ENCODE data around the gene CNOT4.
"Not testable (repeated sequence)": the region's sequence is repeated elsewhere in the genome, so short reads cannot be mapped to it uniquely, and the experiment has no call there.

CNOT4 gene

GRCh38 chr7:135362871-135363270, 147.0 kb downstream of the CNOT4 start:
- DNase-seq (ENCODE audit: low read depth), result no peak

GRCh38 chr7:135361788-135362187, 148.1 kb downstream of the CNOT4 start:
- peak; percentile 5 for DNase-seq (ENCODE audit: low read depth)

- no peak for DNase-seq (ENCODE audit: low read depth)
These were observed 150.3 kb downstream of the CNOT4 start for GRCh38 chr7:135359615-135360014.

- DNase-seq (ENCODE audit: low read depth), result no peak
These were observed 154.4 kb downstream of the CNOT4 start for GRCh38 chr7:135355377-135356048.

GRCh38 chr7:135353832-135354231, 156.1 kb downstream of the CNOT4 start:
- DNase-seq (ENCODE audit: low read depth), result peak; percentile 29

GRCh38 chr7:135352285-135352684, 157.6 kb downstream of the CNOT4 start:
- DNase-seq (ENCODE audit: low read depth), result no peak

GRCh38 chr7:135351070-135351469, 158.8 kb downstream of the CNOT4 start:
- not testable (repeated sequence) for DNase-seq (ENCODE audit: low read depth)

GRCh38 chr7:135349746-135350145, 160.2 kb downstream of the CNOT4 start:
- DNase-seq (ENCODE audit: low read depth), result peak; percentile 54

- DNase-seq (ENCODE audit: low read depth), result no peak
These were observed 161.4 kb downstream of the CNOT4 start for GRCh38 chr7:135348493-135348892.

GRCh38 chr7:135343361-135343760, 166.5 kb downstream of the CNOT4 start:
- DNase-seq (ENCODE audit: low read depth), result no peak

- no peak for DNase-seq (ENCODE audit: low read depth)
These were observed 167.0 kb downstream of the CNOT4 start for GRCh38 chr7:135342887-135343286.

GRCh38 chr7:135341049-135341448, 168.9 kb downstream of the CNOT4 start:
- no peak for DNase-seq (ENCODE audit: low read depth)

- no peak for DNase-seq (ENCODE audit: low read depth)
These were observed 171.8 kb downstream of the CNOT4 start for GRCh38 chr7:135337977-135338550.

- no peak for DNase-seq (ENCODE audit: low read depth)
These were observed 172.4 kb downstream of the CNOT4 start for GRCh38 chr7:135337506-135337905.

GRCh38 chr7:135335628-135336139, 174.2 kb downstream of the CNOT4 start:
- DNase-seq (ENCODE audit: low read depth), result peak; percentile 56

- DNase-seq (ENCODE audit: low read depth), result no peak
These were observed 174.9 kb downstream of the CNOT4 start for GRCh38 chr7:135334830-135335543.

- DNase-seq (ENCODE audit: low read depth), result no peak
These were observed 176.0 kb downstream of the CNOT4 start for GRCh38 chr7:135333946-135334345.

GRCh38 chr7:135333200-135333599, 176.7 kb downstream of the CNOT4 start:
- peak; percentile 33 for DNase-seq (ENCODE audit: low read depth)

- DNase-seq (ENCODE audit: low read depth), result no peak
These were observed 179.8 kb downstream of the CNOT4 start for GRCh38 chr7:135330088-135330487.

- DNase-seq (ENCODE audit: low read depth), result no peak
These were observed 181.4 kb downstream of the CNOT4 start for GRCh38 chr7:135328526-135328925.

- no peak for DNase-seq (ENCODE audit: low read depth)
These were observed 181.8 kb downstream of the CNOT4 start for GRCh38 chr7:135328053-135328452.

GRCh38 chr7:135327458-135327857, 182.4 kb downstream of the CNOT4 start:
- no peak for DNase-seq (ENCODE audit: low read depth)

- peak; percentile 17 for DNase-seq (ENCODE audit: low read depth)
These were observed 183.1 kb downstream of the CNOT4 start for GRCh38 chr7:135326636-135327280.
